Stimulated activated CD4-positive, alpha-beta T cell treated with anti-CD3 and anti-CD28 coated beads, Interleukin-1b, Interleukin-23, amount 100 ng/mL, for 4 hours (primary cell): Measurements from ENCODE around the gene TPTE.
"Not testable (repeated sequence)": the region's sequence is repeated elsewhere in the genome, so short reads cannot be mapped to it uniquely, and the experiment has no call there.

Experiments
- DNase-seq, 2 donors: peaks; one replicate each; pipeline ENCODE4 v3.0.0-alpha.2; 2020; ENCODE audit warnings: low read depth in 2 of 2

TPTE gene

DNA sequence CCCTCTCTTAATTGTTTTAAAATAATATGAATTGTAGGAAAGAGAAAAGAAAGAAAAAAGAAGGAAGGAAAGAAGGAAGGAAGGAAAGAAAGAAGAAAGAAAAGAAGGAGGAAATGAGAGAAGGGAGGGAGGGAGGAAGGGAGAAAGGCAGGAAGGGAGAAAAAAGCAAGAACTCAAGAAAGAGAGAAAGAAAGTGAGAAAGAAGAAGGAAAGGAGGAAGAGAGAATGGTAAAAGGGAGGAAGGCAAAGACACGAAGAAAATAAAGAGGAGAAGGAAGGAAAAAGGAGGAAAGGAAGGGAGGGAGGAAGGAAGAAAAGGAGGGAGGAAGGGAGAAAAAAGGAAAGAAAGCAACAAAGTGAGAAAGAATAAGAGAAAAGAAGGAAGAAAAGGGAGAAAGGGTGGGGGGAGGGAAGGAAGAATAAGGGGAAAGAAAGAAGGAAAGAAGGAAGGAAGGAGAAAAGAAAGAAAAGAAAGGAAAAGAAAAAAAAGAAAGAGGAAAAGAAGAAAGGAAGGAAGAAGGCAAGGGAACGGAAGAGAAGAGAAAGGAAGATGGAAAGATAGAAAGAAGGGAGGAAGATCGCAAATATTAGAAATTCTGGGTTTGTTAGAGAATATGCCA is 95.9 kb downstream of the TPTE start:
- not testable (repeated sequence) for DNase-seq

- DNase-seq = no peak
Measured at GRCh38 chr21:10627316-10627863, 106.0 kb downstream of the TPTE start.

- DNase-seq = not testable (repeated sequence)
Measured at GRCh38 chr21:10629239-10629638, 107.9 kb downstream of the TPTE start.

GRCh38 chr21:10630829-10631228 is 109.4 kb downstream of the TPTE start:
- not testable (repeated sequence) for DNase-seq

GRCh38 chr21:10631316-10631715 is 109.9 kb downstream of the TPTE start:
- not testable (repeated sequence) for DNase-seq

GRCh38 chr21:10638144-10638543 is 116.8 kb downstream of the TPTE start:
- not testable (repeated sequence) for DNase-seq

- DNase-seq = no peak
Measured at GRCh38 chr21:10639123-10639522, 117.7 kb downstream of the TPTE start.

- not testable (repeated sequence) for DNase-seq
Measured at GRCh38 chr21:10639746-10640145, 118.4 kb downstream of the TPTE start.

GRCh38 chr21:10640446-10640845 is 119.1 kb downstream of the TPTE start:
- no peak for DNase-seq

DNA sequence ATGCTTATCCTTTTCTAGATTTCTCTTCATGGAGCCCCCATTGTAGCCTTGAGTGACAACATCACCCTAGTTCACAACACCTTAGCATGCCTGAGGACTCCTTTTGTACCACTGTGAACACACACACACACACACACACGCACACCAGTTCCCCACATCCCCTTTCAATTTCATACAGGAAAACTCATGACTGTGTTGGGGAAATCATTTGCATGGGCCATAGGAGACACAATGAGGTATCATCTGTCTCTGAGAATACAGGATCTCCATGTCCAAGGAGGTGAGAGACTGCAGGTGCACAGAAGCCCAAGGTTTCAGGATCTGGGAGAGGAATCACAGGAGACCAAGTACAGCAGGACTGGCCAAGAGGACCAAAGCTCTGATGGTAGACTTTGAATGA is 119.7 kb downstream of the TPTE start:
- no peak for DNase-seq

GRCh38 chr21:10645667-10646066 is 124.3 kb downstream of the TPTE start:
- DNase-seq = not testable (repeated sequence)

GRCh38 chr21:10649350-10650149 is 128.2 kb downstream of the TPTE start:
- DNase-seq = not testable (repeated sequence)

DNA sequence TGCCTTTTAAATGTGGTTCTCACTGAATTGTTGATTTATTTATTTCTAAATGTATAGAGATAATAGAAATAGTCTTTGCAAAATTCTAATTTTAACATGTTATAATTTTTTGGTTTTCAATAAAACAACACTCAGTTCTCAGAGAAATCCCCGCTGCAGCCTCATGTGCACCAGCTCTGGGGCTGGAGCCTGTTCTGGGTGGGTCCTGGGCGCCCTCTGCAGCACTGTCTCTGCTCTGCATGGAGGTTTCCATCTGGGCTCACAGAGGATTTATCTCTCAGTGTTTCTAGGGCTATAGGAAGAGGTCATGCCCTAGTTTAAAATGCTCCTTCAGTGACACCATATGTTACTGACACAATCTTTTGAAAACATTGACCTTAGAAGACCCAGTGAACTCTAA is 128.9 kb downstream of the TPTE start:
- not testable (repeated sequence) for DNase-seq
